ENCODE data around the gene EBF3.

The EBF3 gene

DNA sequence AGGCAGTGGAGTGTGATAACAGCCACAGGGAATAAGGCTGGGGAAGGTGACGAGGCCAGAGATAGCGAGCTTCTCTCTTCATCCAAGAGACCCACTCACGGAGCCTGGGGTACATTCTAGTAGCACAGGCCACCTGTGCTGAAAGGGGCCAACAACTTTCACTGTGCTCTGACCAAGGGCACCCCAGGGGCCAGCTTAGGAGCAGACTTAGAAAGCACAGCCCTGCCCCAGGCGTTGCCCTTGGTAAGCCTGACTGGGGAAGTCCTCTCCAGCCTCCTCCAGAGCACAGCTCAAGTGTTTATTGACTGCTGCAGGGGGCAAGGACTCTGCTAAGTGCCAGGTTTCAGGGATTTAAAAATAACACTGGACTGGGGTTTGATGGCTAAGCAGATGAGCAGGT, 44.7 kb downstream of the EBF3 start:
- peak overlapping the region; percentile 64 for H2BK15ac ChIP-seq (ENCODE audit: low read length)
- no peak overlapping the region for H3K4me2 ChIP-seq (ENCODE audit: insufficient read depth, low read length, poor library complexity, severe bottlenecking)
- no peaks in the 10 kb centered on the region for H3K36me3 ChIP-seq (replicated peaks in 1 of 2; ENCODE audit: control insufficient read depth in 2 of 2, insufficient read depth in 2 of 2, low read length in 2 of 2)
- no peak overlapping the region for H2BK12ac ChIP-seq (ENCODE audit: low read length)
- no CpG with 5 or more reads among the region's 4 CpGs for WGBS, 2 donors (ENCODE audit: extremely low coverage in 2 of 2, insufficient read length in 2 of 2, insufficient replicate concordance in 1 of 2)
- H3K14ac ChIP-seq (ENCODE audit: low read length) = no peak overlapping the region
- no peak overlapping the region for H3K4me3 ChIP-seq (ENCODE audit: low read length in 2 of 2)
- peak overlapping the region; percentile 60 for H2AK5ac ChIP-seq (ENCODE audit: low read depth, low read length)
- H3K9me3 ChIP-seq (replicated peaks in 1 of 2; ENCODE audit: control insufficient read depth in 2 of 2, insufficient read depth in 1 of 2, low read depth in 1 of 2, low read length in 2 of 2) = no peaks in the 10 kb centered on the region
- H3K27ac ChIP-seq (replicated peaks; ENCODE audit: low read length) = no peak overlapping the region
- H3K23ac ChIP-seq (ENCODE audit: low read depth, low read length, poor library complexity) = no peak overlapping the region
- H4K8ac ChIP-seq (ENCODE audit: low read depth, low read length) = no peak overlapping the region
- no peaks in the 10 kb centered on the region for H3K79me1 ChIP-seq (ENCODE audit: low read depth, low read length)
- no peak overlapping the region for H2AFZ ChIP-seq (ENCODE audit: low read length)
- H3K18ac ChIP-seq (ENCODE audit: low read length) = no peak overlapping the region
- no peak overlapping the region for H2BK5ac ChIP-seq (ENCODE audit: low read length)
- H3K27me3 ChIP-seq (ENCODE audit: control insufficient read depth in 3 of 3, insufficient read depth in 3 of 3, low read depth in 1 of 3, low read length in 3 of 3) = no peaks in the 10 kb centered on the region
- peaks cover 0 to 2% of the 10 kb centered on the region in 2 donors for H3K4me1 ChIP-seq (ENCODE audit: control insufficient read depth in 2 of 2, insufficient read depth in 1 of 2, low read depth in 1 of 2, low read length in 2 of 2)
- no peak overlapping the region for H2BK120ac ChIP-seq (ENCODE audit: low read depth, low read length)
- H4K91ac ChIP-seq (ENCODE audit: low read depth, low read length, poor library complexity) = no peak overlapping the region
- DNase-seq (ENCODE audit: low spot score) = no peak
- H3K9ac ChIP-seq (ENCODE audit: low read depth, low read length, poor library complexity) = no peak overlapping the region
- H3K4ac ChIP-seq (ENCODE audit: low read length) = no peak overlapping the region

DNA sequence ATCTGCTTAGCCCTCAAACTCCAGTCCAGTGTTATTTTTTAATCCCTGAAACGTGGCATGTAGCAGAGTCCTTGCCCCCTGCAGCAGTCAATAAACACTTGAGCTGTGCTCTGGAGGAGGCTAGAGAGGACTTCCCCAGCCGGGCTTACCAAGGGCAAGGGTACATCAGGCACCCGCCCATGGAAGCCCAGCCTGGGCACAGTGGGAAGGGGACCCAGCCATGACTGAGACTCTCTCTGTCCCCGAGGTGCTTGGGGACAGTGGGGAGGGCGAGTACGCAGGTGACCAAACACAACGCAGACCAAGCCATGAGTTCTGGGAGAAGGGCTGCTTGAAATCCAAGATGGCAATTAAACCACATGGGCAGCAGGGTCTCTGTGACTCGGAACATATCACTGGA, 45.2 kb downstream of the EBF3 start:
- Histone ChIP-seq H2AK5ac (ENCODE audit: low read depth, low read length) (peak overlapping the region; percentile 60), H2BK5ac (ENCODE audit: low read length) (no peak overlapping the region), H4K91ac (ENCODE audit: low read depth, low read length, poor library complexity) (no peak overlapping the region), H3K4ac (ENCODE audit: low read length) (no peak overlapping the region), H2BK12ac (ENCODE audit: low read length) (no peak overlapping the region), H3K27ac (replicated peaks; ENCODE audit: low read length) (no peak overlapping the region), H2BK120ac (ENCODE audit: low read depth, low read length) (no peak overlapping the region), H3K14ac (ENCODE audit: low read length) (no peak overlapping the region), H3K4me2 (ENCODE audit: insufficient read depth, low read length, poor library complexity, severe bottlenecking) (no peak overlapping the region), H3K18ac (ENCODE audit: low read length) (no peak overlapping the region), H3K9ac (ENCODE audit: low read depth, low read length, poor library complexity) (no peak overlapping the region), H3K4me3 (ENCODE audit: low read length in 2 of 2) (no peak overlapping the region), H2BK15ac (ENCODE audit: low read length) (no peak overlapping the region), H3K36me3 (replicated peaks in 1 of 2; ENCODE audit: control insufficient read depth in 2 of 2, insufficient read depth in 2 of 2, low read length in 2 of 2) (no peaks in the 10 kb centered on the region), H4K8ac (ENCODE audit: low read depth, low read length) (no peak overlapping the region), H3K79me1 (ENCODE audit: low read depth, low read length) (no peaks in the 10 kb centered on the region), H3K4me1 (ENCODE audit: control insufficient read depth in 2 of 2, insufficient read depth in 1 of 2, low read depth in 1 of 2, low read length in 2 of 2) (peaks cover 0 to 2% of the 10 kb centered on the region in 2 donors), H3K27me3 (ENCODE audit: control insufficient read depth in 3 of 3, insufficient read depth in 3 of 3, low read depth in 1 of 3, low read length in 3 of 3) (no peaks in the 10 kb centered on the region), H3K23ac (ENCODE audit: low read depth, low read length, poor library complexity) (no peak overlapping the region), H3K9me3 (replicated peaks in 1 of 2; ENCODE audit: control insufficient read depth in 2 of 2, insufficient read depth in 1 of 2, low read depth in 1 of 2, low read length in 2 of 2) (no peaks in the 10 kb centered on the region), H2AFZ (ENCODE audit: low read length) (no peak overlapping the region)
- no CpG with 5 or more reads among the region's 8 CpGs for WGBS, 2 donors (ENCODE audit: extremely low coverage in 2 of 2, insufficient read length in 2 of 2, insufficient replicate concordance in 1 of 2)
- no peak for DNase-seq (ENCODE audit: low spot score)

GRCh38 chr10:129918401-129918800, 45.7 kb downstream of the EBF3 start:
- no peaks in the 10 kb centered on the region for H3K9me3 ChIP-seq (replicated peaks in 1 of 2; ENCODE audit: control insufficient read depth in 2 of 2, insufficient read depth in 1 of 2, low read depth in 1 of 2, low read length in 2 of 2)
- DNase-seq (ENCODE audit: low spot score) = no peak
- peaks cover 0 to 2% of the 10 kb centered on the region in 2 donors for H3K4me1 ChIP-seq (ENCODE audit: control insufficient read depth in 2 of 2, insufficient read depth in 1 of 2, low read depth in 1 of 2, low read length in 2 of 2)
- no peak overlapping the region for H2AK5ac ChIP-seq (ENCODE audit: low read depth, low read length)
- H2BK120ac ChIP-seq (ENCODE audit: low read depth, low read length) = no peak overlapping the region
- no peak overlapping the region for H3K14ac ChIP-seq (ENCODE audit: low read length)
- no peak overlapping the region for H3K4ac ChIP-seq (ENCODE audit: low read length)
- H3K9ac ChIP-seq (ENCODE audit: low read depth, low read length, poor library complexity) = no peak overlapping the region
- peak overlapping the region; percentile 18 for H2BK15ac ChIP-seq (ENCODE audit: low read length)
- no peak overlapping the region for H3K4me2 ChIP-seq (ENCODE audit: insufficient read depth, low read length, poor library complexity, severe bottlenecking)
- H2BK5ac ChIP-seq (ENCODE audit: low read length) = no peak overlapping the region
- H3K79me1 ChIP-seq (ENCODE audit: low read depth, low read length) = no peaks in the 10 kb centered on the region
- no peak overlapping the region for H2AFZ ChIP-seq (ENCODE audit: low read length)
- no peak overlapping the region for H3K27ac ChIP-seq (replicated peaks; ENCODE audit: low read length)
- no peak overlapping the region for H4K8ac ChIP-seq (ENCODE audit: low read depth, low read length)
- H3K23ac ChIP-seq (ENCODE audit: low read depth, low read length, poor library complexity) = no peak overlapping the region
- H2BK12ac ChIP-seq (ENCODE audit: low read length) = no peak overlapping the region
- no peaks in the 10 kb centered on the region for H3K36me3 ChIP-seq (replicated peaks in 1 of 2; ENCODE audit: control insufficient read depth in 2 of 2, insufficient read depth in 2 of 2, low read length in 2 of 2)
- H4K91ac ChIP-seq (ENCODE audit: low read depth, low read length, poor library complexity) = no peak overlapping the region
- H3K4me3 ChIP-seq (ENCODE audit: low read length in 2 of 2) = no peak overlapping the region
- H3K18ac ChIP-seq (ENCODE audit: low read length) = no peak overlapping the region
- H3K27me3 ChIP-seq (ENCODE audit: control insufficient read depth in 3 of 3, insufficient read depth in 3 of 3, low read depth in 1 of 3, low read length in 3 of 3) = no peaks in the 10 kb centered on the region
- WGBS, 2 donors (ENCODE audit: extremely low coverage in 2 of 2, insufficient read length in 2 of 2, insufficient replicate concordance in 1 of 2) = no CpG with 5 or more reads among the region's 9 CpGs

- H3K79me1 ChIP-seq (ENCODE audit: low read depth, low read length) = no peaks in the 10 kb centered on the region
- H3K36me3 ChIP-seq (replicated peaks in 1 of 2; ENCODE audit: control insufficient read depth in 2 of 2, insufficient read depth in 2 of 2, low read length in 2 of 2) = no peaks in the 10 kb centered on the region
- no peak overlapping the region for H3K9ac ChIP-seq (ENCODE audit: low read depth, low read length, poor library complexity)
- H3K4me3 ChIP-seq (ENCODE audit: low read length in 2 of 2) = no peak overlapping the region
- H2BK12ac ChIP-seq (ENCODE audit: low read length) = no peak overlapping the region
- no peak overlapping the region for H3K18ac ChIP-seq (ENCODE audit: low read length)
- no peak overlapping the region for H4K91ac ChIP-seq (ENCODE audit: low read depth, low read length, poor library complexity)
- H3K27me3 ChIP-seq (ENCODE audit: control insufficient read depth in 3 of 3, insufficient read depth in 3 of 3, low read depth in 1 of 3, low read length in 3 of 3) = no peaks in the 10 kb centered on the region
- no peak overlapping the region for H3K23ac ChIP-seq (ENCODE audit: low read depth, low read length, poor library complexity)
- H3K9me3 ChIP-seq (replicated peaks in 1 of 2; ENCODE audit: control insufficient read depth in 2 of 2, insufficient read depth in 1 of 2, low read depth in 1 of 2, low read length in 2 of 2) = no peaks in the 10 kb centered on the region
- H2AK5ac ChIP-seq (ENCODE audit: low read depth, low read length) = no peak overlapping the region
- H3K4me2 ChIP-seq (ENCODE audit: insufficient read depth, low read length, poor library complexity, severe bottlenecking) = no peak overlapping the region
- no peak overlapping the region for H2AFZ ChIP-seq (ENCODE audit: low read length)
- peak overlapping the region; percentile 18 for H2BK15ac ChIP-seq (ENCODE audit: low read length)
- no CpG with 5 or more reads among the region's 3 CpGs for WGBS, 2 donors (ENCODE audit: extremely low coverage in 2 of 2, insufficient read length in 2 of 2, insufficient replicate concordance in 1 of 2)
- H4K8ac ChIP-seq (ENCODE audit: low read depth, low read length) = no peak overlapping the region
- H2BK120ac ChIP-seq (ENCODE audit: low read depth, low read length) = no peak overlapping the region
- no peak for DNase-seq (ENCODE audit: low spot score)
- no peak overlapping the region for H2BK5ac ChIP-seq (ENCODE audit: low read length)
- no peak overlapping the region for H3K14ac ChIP-seq (ENCODE audit: low read length)
- no peak overlapping the region for H3K4ac ChIP-seq (ENCODE audit: low read length)
- H3K27ac ChIP-seq (replicated peaks; ENCODE audit: low read length) = no peak overlapping the region
- H3K4me1 ChIP-seq (ENCODE audit: control insufficient read depth in 2 of 2, insufficient read depth in 1 of 2, low read depth in 1 of 2, low read length in 2 of 2) = peaks cover 0 to 5% of the 10 kb centered on the region in 2 donors
Observed at GRCh38 chr10:129917936-129918335, 46.1 kb downstream of the EBF3 start.

Measured in neuronal stem cell (in vitro differentiated cells).